ENCODE results near the gene ACTR5. TPM values are rescaled to one million over a fixed set of nuclear protein-coding genes. Genes with fewer than 3 reads are reported as not detected.

ACTR5 gene
- total and polyA plus RNA-seq, 4 donors: 1.9 to 5.4 (median 4.0) TPM

GRCh38 chr20:38730989-38731737, 17.1 kb upstream of the ACTR5 start:
- Histone ChIP-seq H3K27ac (ENCODE audit: low read depth in 1 of 2, low read length in 2 of 2) (no peak overlapping the region), H3K4me1 (ENCODE audit: control insufficient read depth in 4 of 4, insufficient read depth in 4 of 4, low read length in 3 of 4) (peaks cover 3 to 19% (median 8%) of the 10 kb centered on the region in 4 donors), H3K27me3 (ENCODE audit: control insufficient read depth in 4 of 4, insufficient read depth in 4 of 4, low read length in 3 of 4) (peaks cover 7 to 35% (median 21%) of the 10 kb centered on the region in 4 donors), H3K9ac (ENCODE audit: low read depth in 1 of 2, low read length in 2 of 2) (no peak overlapping the region), H3K36me3 (ENCODE audit: control insufficient read depth in 4 of 4, insufficient read depth in 3 of 4, low read depth in 1 of 4, low read length in 3 of 4) (no peaks in the 10 kb centered on the region), H3K4me3 (ENCODE audit: low read depth in 1 of 3, low read length in 3 of 3) (peak overlapping the region in 1 of 3 donors; percentile 13), H3K9me3 (ENCODE audit: control insufficient read depth in 4 of 4, low read length in 3 of 4) (no peaks in the 10 kb centered on the region)
- 2% methylated on average over 40 of the region's 40 CpGs for WGBS
- DNase-seq (ENCODE audit: low spot score): peak; percentile 79
- TF ChIP-seq, protein P1, sequence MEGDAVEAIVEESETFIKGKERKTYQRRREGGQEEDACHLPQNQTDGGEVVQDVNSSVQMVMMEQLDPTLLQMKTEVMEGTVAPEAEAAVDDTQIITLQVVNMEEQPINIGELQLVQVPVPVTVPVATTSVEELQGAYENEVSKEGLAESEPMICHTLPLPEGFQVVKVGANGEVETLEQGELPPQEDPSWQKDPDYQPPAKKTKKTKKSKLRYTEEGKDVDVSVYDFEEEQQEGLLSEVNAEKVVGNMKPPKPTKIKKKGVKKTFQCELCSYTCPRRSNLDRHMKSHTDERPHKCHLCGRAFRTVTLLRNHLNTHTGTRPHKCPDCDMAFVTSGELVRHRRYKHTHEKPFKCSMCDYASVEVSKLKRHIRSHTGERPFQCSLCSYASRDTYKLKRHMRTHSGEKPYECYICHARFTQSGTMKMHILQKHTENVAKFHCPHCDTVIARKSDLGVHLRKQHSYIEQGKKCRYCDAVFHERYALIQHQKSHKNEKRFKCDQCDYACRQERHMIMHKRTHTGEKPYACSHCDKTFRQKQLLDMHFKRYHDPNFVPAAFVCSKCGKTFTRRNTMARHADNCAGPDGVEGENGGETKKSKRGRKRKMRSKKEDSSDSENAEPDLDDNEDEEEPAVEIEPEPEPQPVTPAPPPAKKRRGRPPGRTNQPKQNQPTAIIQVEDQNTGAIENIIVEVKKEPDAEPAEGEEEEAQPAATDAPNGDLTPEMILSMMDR (IDR thresholded peaks at IDR 0.05; ENCODE audit: low read depth, low read length, missing input control): peak; percentile 87
- TF ChIP-seq RAD21 (IDR thresholded peaks at IDR 0.05) (peak; percentile 58 to 74), NR2F2 (IDR thresholded peaks at IDR 0.05) (no peak)

- Histone ChIP-seq H3K4me3 (ENCODE audit: low read depth in 1 of 3, low read length in 3 of 3) (no peak overlapping the region), H3K9me3 (ENCODE audit: control insufficient read depth in 4 of 4, low read length in 3 of 4) (no peaks in the 10 kb centered on the region), H3K27ac (ENCODE audit: low read depth in 1 of 2, low read length in 2 of 2) (no peak overlapping the region), H3K27me3 (ENCODE audit: control insufficient read depth in 4 of 4, insufficient read depth in 4 of 4, low read length in 3 of 4) (peaks cover 5 to 31% (median 19%) of the 10 kb centered on the region in 4 donors), H3K36me3 (ENCODE audit: control insufficient read depth in 4 of 4, insufficient read depth in 3 of 4, low read depth in 1 of 4, low read length in 3 of 4) (no peaks in the 10 kb centered on the region), H3K9ac (ENCODE audit: low read depth in 1 of 2, low read length in 2 of 2) (no peak overlapping the region), H3K4me1 (ENCODE audit: control insufficient read depth in 4 of 4, insufficient read depth in 4 of 4, low read length in 3 of 4) (peaks cover 3 to 19% (median 8%) of the 10 kb centered on the region in 4 donors)
- no peak for DNase-seq (ENCODE audit: low spot score)
- TF ChIP-seq HNF4A (conservative IDR thresholded peaks at IDR 0.05) (no peak), EGR1 (IDR thresholded peaks at IDR 0.05; ENCODE audit: low read depth in 2 of 2) (no peak), FOXA2 (IDR thresholded peaks at IDR 0.05) (no peak), JUND (IDR thresholded peaks at IDR 0.05) (no peak), RXRA (IDR thresholded peaks at IDR 0.05) (no peak), REST (IDR thresholded peaks at IDR 0.05) (no peak), RAD21 (IDR thresholded peaks at IDR 0.05) (no peak), YY1 (IDR thresholded peaks at IDR 0.05) (no peak), NR2F2 (IDR thresholded peaks at IDR 0.05) (no peak), SP1 (IDR thresholded peaks at IDR 0.05) (no peak), FOXA1 (IDR thresholded peaks at IDR 0.05) (no peak), GABPA (IDR thresholded peaks at IDR 0.05 in 1 of 2, conservative IDR thresholded peaks at IDR 0.05 in 1 of 2) (no peak), TAF1 (conservative IDR thresholded peaks at IDR 0.05) (no peak), HNF4G (IDR thresholded peaks at IDR 0.05) (no peak)
- TF ChIP-seq, protein P2, sequence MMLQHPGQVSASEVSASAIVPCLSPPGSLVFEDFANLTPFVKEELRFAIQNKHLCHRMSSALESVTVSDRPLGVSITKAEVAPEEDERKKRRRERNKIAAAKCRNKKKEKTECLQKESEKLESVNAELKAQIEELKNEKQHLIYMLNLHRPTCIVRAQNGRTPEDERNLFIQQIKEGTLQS (IDR thresholded peaks at IDR 0.05): no peak
- TF ChIP-seq, protein P1 (IDR thresholded peaks at IDR 0.05; ENCODE audit: low read depth, low read length, missing input control): no peak
- TF ChIP-seq, protein P3, sequence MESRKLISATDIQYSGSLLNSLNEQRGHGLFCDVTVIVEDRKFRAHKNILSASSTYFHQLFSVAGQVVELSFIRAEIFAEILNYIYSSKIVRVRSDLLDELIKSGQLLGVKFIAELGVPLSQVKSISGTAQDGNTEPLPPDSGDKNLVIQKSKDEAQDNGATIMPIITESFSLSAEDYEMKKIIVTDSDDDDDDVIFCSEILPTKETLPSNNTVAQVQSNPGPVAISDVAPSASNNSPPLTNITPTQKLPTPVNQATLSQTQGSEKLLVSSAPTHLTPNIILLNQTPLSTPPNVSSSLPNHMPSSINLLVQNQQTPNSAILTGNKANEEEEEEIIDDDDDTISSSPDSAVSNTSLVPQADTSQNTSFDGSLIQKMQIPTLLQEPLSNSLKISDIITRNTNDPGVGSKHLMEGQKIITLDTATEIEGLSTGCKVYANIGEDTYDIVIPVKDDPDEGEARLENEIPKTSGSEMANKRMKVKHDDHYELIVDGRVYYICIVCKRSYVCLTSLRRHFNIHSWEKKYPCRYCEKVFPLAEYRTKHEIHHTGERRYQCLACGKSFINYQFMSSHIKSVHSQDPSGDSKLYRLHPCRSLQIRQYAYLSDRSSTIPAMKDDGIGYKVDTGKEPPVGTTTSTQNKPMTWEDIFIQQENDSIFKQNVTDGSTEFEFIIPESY (IDR thresholded peaks at IDR 0.05): no peak
- WGBS: 60% methylated on average over 1 of the region's 1 CpG
Measured at GRCh38 chr20:38731738-38732113, 16.5 kb upstream of the ACTR5 start.

Data from liver (tissue), 9 donors.